OCI-LY3 (cell line): ENCODE measurements around the gene RXFP3.

ENCODE experiments used
- CTCF ChIP-seq: fragments of 200-600, 300-600 bp; sonication (generic); IDR thresholded peaks from 2 replicates; pipeline ENCODE4 v1.5.1; 2014; ENCODE audit warnings: antibody characterized with exemption, low read length, low read depth
- EZH2phosphoT487 ChIP-seq: fragments of 200-600 bp; shearing (Covaris generic); IDR thresholded peaks from 2 replicates; pipeline ENCODE4 v1.6.1; 2018; ENCODE audit warnings: antibody characterized with exemption, mixed run types, low read depth

DNA sequence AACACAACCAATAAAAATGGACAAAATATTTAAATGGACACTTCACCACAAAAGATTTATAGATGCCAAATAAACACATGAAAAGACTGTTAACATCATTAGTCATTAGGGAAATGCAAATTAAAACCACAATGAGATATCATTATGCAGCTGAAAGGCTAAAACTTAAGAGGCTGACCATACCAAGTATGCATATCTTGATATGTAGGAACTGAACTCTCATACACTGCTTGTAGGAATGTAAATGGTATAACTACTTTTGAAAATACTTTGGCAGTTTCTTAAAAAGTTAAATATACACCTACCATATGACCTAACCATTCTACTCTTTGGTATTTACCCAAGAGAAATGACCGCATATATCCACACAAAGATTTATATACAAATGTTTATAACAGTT is 30.8 kb upstream of the RXFP3 start:
- TF ChIP-seq CTCF (no peak), EZH2phosphoT487 (no peak)
